ENCODE data around the gene WBP4.

WBP4 gene

DNA sequence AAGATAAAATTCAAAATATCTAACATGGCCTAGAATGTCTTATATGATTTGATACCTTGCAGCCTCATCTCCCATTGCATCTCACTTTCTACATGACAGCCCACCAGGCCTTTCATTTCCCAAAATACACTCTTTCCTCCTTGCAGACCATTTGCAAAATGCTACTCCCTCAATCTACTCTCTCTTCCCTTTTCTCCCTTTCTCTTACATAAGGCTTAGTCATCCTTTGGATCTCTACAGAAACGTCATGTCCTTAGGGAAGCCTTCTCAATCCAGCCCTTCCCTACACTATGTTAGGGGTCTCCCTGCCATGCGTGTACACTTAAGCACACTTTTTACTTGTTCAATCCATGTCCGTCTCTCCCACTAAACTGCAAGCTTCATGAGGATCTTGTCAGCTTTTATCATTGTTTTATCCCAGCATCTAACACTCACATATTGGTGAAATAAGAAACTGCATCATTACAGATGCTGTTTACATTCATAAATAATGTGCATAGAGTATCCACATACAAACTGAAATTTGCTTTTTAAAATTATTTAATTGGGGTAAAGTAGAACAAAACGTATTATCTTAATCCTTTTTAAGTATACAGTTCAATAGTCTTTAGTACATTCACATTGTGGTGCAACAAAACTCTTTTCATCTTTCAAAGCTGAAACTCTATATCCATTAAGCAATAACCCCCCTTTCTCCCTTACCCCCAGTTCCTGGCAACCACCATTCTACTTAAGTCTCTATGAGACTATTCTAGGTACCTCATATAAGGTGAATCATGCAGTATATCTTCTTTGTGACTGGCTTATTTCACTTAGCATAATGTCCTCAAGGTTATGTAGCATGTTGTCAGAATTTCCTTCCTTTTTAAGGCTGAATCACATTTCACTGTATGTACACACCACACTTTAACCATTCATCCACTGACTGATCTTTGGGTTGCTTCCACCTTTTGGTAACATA is 11.5 kb upstream of the WBP4 start:
- DNase-seq, result no peak

DNA sequence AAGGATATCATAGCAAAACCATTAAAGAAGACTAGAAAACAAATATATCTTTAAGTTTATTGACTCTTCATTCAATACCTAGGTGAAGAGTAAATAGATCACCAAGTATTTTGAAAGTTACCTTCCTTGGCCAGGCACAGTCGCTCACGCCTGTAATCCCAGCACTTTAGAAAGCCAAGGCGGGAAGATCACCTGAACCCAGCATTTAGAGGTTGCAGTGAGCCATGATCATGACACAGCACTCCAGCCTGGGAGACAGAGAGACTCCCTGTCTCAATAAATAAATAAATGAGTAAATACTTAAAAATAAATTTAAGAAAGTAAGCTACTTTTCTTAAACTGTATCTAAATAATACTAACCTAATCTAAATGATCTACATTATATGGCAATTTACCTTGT is 8.9 kb upstream of the WBP4 start:
- no peak for DNase-seq

DNA sequence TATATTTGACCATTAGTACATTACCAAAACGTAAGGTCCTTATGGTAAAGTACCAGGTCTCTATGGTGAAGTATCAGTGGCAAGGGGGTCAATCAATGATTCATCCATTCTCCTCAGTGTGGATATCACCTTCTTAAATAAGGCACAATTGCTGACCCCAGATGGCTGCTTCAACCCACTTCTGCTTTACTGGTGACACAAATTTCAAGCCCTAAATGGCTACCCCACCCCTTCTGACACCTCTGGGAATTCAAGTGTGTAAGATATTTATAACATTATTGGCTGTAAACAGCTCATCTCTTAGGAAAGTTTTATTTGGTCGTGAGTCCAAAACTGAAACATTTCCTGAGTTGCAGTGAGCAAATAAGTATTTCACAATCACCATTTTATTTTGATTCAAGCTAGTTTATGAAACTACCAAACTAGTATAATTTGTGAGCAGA is 7.9 kb upstream of the WBP4 start:
- no peak for DNase-seq

DNA sequence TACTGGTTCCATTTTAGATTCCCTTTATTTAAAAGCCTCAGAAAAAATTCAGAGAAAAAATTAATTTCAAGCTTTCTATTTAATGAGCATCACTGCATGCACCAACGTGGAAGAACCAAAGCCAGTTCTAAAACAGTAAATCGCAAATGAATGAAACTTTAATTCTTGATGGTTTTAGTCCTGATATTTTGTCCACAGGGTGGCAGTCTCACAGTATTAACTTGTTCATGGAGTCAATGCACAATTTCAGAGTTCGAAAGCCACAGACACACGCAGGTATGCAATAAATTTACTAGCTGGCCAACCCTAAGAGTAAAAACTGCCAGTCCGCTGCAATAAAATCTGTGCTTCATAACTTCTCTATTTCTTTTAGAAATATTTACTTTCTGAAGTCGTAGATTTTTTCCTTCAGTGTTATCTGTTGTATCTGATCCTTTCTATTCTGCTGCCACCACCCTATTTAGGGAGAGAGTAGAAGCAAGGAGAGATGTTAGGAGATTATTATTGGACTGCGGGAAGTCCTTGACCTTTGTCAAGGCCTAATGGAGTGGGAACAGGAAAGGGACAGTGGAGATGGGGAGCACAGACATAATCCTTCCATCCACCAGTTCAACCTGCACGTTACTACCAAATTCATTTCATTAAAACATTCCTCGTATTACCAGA is 7.0 kb upstream of the WBP4 start:
- peak; percentile 12 for DNase-seq

DNA sequence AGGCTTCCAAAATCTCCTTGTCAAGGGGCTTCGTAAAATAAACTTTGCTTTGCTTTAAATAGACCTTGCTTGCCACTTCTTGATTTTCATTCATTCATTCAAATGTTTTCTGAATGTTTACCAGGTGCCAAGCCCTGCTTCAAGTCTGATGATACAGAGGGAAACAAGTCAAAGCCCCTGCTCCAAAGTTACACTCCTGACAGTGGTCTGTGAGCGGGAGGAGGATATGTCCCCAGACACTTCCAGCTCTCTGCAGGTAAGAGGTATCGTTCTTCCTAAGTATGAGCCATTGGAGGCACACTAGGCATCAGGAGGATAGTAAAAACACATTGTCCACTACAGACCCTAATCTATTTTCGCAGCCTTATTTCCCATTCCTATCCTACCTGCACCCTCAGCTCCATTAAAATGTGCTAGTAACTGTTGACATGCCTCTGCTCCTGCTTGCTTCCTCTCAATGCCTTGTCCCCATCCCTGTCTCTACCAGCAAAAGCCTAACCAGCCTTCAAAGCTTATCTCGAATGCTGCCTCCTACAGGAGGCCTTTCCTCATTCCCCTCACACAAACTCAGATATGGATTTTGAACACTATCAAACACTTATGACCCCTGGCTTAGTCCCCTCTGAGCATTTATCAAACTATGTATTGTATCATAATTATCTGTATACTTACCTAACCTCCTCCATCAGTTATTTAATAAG is 6.2 kb upstream of the WBP4 start:
- no peak for DNase-seq

DNA sequence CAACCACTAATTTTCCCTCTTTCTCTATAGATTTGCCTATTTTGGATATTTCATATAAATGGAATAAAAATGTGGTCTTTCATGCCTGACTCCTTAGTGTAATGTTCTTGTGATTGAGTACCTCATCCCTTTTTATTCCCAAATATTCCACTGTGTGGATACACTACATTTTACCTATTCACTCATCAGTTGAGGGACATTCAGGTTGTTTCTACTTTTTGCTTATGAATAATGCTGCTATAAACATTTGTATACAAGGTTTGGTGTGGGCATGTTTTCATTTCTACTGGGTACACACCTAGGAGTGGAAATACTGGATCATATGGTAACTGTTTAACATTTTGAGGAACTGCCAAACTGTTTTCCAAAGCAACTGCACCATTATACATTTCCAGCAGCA is 5.1 kb upstream of the WBP4 start:
- no peak for DNase-seq

GRCh38 chr13:41056826-41057711 is 4.2 kb upstream of the WBP4 start:
- no peak for DNase-seq

DNA sequence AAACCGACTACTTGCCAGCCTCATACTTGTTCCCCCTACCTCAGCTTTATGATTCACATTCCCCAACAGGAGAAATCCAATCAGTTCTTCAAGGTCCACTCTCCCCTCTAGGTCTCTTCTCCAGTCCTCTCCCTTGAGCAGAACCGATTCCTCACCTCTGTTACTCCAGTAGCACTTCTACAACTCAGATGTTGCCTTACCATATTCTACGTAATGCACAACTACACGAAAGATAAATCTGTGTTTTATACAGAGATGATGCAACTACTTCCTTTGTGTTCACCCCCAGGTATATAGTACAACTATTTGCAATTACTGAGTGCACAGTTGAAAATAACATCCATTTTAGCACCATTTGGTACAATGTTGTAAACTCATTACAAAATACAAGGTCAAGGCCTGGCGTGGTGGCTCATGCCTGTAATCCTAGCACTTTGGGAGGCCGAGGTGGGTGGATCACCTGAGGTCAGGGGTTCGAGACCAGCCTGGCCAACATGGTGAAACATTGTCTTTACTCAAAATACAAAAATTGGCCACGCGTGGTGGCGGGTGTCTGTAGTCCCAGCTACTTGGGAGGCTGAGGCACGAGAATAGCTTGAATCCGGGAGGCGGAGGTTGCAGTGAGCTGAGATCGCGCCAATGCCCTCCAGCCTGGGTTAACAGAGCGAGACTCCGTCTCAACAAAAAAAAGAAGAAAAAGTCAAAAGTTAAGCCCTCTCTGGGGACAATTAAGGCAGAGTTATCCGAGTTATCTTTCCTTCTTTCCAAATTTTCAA is 2.8 kb upstream of the WBP4 start:
- DNase-seq, result no peak

DNA sequence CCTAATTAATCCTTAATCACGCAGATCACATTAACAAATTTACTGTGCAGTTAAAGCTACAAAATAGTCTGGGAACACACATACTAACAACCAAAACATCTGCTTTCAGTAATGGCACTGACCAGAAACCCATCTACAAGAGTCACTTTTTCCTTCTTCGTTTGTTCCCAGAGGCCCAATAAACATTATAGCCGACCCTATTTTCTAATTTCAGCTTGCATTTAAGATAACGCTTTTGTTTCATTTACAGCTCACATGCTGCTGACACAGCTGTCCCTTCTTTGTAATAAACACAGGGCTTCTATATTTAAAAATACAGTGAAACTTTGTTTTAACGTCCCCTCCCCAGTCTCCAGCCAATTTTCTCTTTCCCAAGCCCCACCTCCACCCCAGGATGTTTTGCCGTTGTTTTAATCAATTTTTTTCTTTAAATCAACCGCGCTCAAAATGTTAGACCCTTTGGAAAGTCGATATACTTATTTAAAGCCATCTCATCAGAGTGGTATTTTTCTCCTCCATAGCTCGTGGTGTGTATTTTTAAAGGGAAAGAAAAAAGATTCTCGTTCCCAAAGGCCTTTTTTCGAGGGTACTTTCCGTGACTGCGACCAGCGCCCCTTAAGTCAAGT is 1.7 kb upstream of the WBP4 start:
- DNase-seq, result no peak

DNA sequence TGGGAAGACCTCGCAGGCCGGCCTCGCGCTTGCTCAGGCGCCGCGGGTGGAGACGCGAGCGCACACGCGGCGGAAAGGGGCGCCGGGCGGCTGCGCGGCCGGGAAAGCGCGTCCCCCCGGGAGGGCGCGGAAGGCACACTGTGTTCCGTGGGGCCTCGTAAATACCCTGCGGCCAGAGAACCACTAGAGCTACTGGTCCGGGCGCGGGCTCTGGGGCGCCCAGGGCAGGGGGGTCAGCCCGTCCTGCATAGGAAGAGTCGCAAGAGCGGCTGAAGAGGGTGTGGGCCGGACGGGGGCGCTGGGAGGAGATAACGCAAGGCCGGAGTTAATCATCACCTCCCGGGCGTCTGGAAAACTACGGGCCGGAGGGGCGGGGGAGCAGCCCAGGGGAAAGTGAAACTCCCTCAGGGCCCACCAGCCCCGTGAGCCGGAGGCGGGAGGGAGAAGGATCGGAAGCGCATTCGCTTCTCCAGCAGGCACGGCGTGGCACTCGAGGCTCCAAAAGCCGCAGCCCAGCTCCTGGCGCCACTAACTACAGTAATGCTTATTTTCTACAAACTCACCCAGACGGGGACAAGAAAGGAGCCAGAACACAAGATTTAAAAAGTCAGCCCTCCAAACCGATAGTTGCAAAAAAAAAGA is 1.1 kb upstream of the WBP4 start:
- peak; percentile 78 for DNase-seq

DNA sequence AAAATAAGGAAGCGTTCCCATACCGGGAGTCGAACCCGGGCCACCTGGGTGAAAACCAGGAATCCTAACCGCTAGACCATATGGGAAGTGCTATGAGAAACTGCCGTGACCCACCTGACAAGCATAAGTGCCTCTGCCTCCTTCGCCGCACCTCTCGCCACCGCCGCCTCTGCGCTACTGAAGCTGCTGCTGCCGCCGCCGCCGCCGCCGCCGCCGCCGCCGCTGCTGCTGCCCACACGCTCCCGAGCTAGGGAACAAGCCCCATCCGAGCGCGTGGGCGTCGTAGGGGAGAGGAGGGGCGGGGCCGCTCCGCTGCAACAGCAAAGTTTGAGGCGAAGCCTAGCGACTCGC is 610 bp upstream of the WBP4 start:
- DNase-seq, result peak; percentile 90

DNA sequence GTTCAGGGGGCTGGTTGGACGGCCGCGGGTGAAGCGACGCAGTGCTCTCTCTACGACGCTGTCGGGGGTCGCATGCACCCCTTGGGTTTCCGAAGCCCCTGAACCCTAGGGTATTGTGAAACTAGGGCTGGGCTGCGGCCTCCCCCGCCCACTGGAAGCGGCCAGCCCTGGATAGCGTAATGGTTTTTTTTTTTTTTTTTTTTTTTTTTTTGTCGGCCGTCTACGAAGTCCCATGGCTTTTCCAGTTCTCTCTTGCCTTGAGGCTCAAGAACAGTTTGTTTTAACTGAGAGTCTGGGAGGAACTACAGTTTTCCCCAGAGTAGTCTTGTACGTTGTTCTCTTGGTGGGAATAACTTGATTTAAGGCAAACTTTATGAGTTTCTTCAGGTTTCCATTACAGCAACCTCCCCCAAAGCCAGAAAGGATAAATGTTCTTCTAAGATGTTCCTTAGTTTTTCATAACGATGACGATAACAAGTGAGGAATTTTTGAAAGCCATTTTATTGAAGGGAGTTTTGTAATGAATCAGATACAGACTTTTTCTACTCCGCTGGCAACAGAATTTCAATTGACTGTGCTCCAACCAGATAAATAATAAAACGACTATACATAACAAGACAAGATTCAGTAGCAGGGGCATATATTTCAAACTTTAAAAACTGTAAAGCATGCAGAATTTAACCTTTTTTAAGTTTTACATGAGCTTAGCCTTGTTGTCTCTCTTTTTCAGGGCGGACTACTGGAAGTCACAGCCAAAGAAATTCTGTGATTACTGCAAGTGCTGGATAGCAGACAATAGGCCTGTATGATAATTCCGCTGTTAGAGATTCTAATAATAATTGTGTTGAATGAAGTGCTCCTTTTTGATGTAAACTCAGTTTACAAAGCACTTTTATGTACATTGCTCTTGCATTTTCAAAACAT is 867 bp downstream of the WBP4 start:
- DNase-seq, result no peak

DNA sequence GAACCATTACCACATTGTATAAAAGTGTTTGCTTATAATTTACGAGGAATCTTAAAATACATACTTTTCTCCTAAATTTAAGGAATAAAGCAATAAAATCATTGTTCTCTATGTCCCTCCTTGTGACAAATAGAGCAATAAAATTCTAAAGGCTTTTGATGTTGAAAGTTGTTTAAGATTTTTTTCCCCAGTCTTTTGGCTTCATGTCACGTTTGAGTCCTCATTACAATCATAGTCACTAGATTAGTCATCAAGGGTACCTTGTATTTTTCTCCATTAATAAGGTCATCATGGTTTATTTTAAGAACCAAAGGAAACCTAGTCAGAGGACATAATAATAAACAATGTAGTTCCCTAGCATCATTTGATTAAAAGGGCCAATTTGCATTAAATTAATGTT is 3.2 kb downstream of the WBP4 start:
- DNase-seq, result no peak

DNA sequence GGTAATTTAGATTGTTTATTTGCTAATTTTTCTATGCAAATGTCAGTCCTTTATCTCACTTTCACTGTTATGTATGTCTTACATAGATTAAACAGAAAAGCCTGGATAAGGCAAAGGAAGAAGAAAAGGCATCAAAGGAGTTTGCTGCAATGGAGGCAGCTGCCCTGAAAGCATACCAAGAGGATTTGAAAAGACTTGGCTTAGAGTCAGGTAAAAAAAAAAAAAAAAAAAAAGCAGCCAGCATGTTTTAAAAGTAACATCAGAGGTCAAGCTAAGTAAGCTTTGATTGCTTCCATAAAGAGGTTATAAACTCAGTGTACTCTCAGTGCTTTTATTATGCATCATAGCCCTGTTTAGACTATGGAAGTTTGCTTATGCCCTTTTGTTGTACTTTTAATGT is 3.8 kb downstream of the WBP4 start:
- DNase-seq, result no peak

DNA sequence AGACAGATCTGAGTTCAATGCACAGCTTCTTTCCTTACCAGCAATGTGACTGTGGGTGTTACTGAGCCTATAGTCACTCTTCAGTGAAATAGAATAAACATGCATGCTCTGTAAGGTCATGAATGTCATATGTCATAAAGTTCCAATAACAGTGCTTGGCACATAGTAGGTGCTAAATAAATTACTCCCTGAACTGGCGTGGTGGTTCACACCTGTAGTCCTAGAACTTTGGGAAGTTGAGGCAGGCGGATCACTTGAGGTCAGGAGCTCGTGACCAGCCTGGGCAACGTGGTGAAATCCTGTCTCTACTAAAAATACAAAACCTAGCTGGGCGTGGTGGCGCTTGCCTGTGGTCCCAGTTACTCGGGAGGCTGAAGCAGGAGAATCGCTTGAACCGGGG is 13.2 kb downstream of the WBP4 start:
- DNase-seq, result no peak

- DNase-seq, result peak; percentile 14
Observed at GRCh38 chr13:41075034-41075433, 13.7 kb downstream of the WBP4 start.

DNA sequence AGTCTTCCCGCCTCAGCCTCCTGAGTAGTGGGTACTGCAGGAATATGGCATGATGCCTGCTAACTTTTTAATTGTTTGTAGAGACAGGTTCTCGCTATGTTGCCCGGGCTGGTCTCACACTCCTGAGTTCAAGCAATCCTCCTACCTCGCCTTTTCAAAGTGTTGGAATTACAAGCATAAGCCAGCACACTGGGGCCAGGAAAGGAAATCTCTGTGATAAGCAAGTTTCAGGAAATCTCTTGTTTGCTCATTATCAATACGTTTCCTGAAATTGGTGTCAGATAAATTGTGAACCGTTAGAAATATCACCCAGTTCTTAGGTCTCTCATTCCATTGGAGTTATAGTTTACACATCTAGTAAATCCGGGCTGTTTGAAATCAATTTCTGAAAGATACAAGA is 14.2 kb downstream of the WBP4 start:
- DNase-seq, result no peak

DNA sequence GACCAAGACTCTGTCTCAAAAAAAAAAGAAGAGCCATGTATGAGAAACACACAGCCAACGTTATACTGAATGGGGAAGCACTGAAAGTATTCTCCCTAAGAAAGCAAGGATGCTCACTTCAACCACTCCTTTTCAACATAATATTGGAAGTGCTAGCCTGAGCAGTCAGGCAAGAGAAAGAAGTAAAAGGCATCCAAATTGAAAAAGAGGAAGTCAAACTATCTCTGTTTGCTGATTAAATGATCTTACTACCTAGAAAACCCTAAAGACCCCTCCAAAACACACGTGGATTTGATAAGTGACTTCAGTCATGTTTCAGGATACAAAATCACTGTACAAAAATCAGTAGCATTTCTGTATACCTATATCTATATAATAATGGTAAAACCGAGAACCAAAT is 16.2 kb downstream of the WBP4 start:
- no peak for DNase-seq

GRCh38 chr13:41079725-41080124 is 18.4 kb downstream of the WBP4 start:
- no peak for DNase-seq

Measured in activated naive CD4-positive, alpha-beta T cell treated with Interleukin-2 at 50 U/mL for 16 hours (primary cell).